Liver (tissue), 9 donors: ENCODE data around the gene CPZ. TPM values are rescaled to one million over a fixed set of nuclear protein-coding genes. Genes with fewer than 3 reads are reported as not detected.

Experiments
- DNase-seq: peaks from one replicate; pipeline ENCODE4 v3.0.0-alpha.2; 2017; ENCODE audit warnings: low spot score
- H3K27ac ChIP-seq, 2 donors: one replicate each; pipeline ENCODE4 v1.7.0; 2013; ENCODE audit warnings: inconsistent platforms in 2 of 2, low read length in 2 of 2, control low read depth in 1 of 2, low read depth in 1 of 2, mild to moderate bottlenecking in 1 of 2
- H3K27me3 ChIP-seq, 4 donors: one replicate each; pipeline versions ENCODE4 v1.6.1 to v1.7.0; 2013; ENCODE audit warnings: low read length in 3 of 4, inconsistent platforms in 1 of 4, mild to moderate bottlenecking in 1 of 4, moderate library complexity in 1 of 4; ENCODE audit not compliant: control insufficient read depth in 4 of 4, insufficient read depth in 4 of 4
- H3K36me3 ChIP-seq, 4 donors: one replicate each; pipeline versions ENCODE4 v1.6.1 to v1.7.0; 2013; ENCODE audit warnings: low read length in 3 of 4, mild to moderate bottlenecking in 3 of 4, low read depth in 1 of 4, moderate library complexity in 1 of 4; ENCODE audit not compliant: control insufficient read depth in 4 of 4, insufficient read depth in 3 of 4
- H3K4me1 ChIP-seq, 4 donors: one replicate each; pipeline versions ENCODE4 v1.6.1 to v1.7.0; 2013; ENCODE audit warnings: low read length in 3 of 4, mild to moderate bottlenecking in 3 of 4, moderate library complexity in 1 of 4; ENCODE audit not compliant: control insufficient read depth in 4 of 4, insufficient read depth in 4 of 4
- H3K4me3 ChIP-seq, 3 donors: one replicate each; pipeline versions ENCODE4 v1.6.1 to v1.7.0; 2013; ENCODE audit warnings: low read length in 3 of 3, control low read depth in 1 of 3, low read depth in 1 of 3, mild to moderate bottlenecking in 1 of 3
- H3K9ac ChIP-seq, 2 donors: one replicate each; pipeline ENCODE4 v1.7.0; 2013; ENCODE audit warnings: low read length in 2 of 2, mild to moderate bottlenecking in 2 of 2, moderate library complexity in 2 of 2, control low read depth in 1 of 2, low read depth in 1 of 2
- H3K9me3 ChIP-seq, 4 donors: one replicate each; pipeline versions ENCODE4 v1.6.1 to v1.7.0; 2013; ENCODE audit warnings: low read length in 3 of 4; ENCODE audit not compliant: control insufficient read depth in 4 of 4
- EGR1 ChIP-seq, 2 donors: IDR thresholded peaks; 2 replicates each; pipeline ENCODE4 v1.6.1; 2016 to 2018; ENCODE audit warnings: antibody characterized with exemption in 2 of 2, low read depth in 2 of 2
- FOXA1 ChIP-seq: IDR thresholded peaks from 2 replicates; pipeline ENCODE4 v1.6.1; 2016; ENCODE audit warnings: antibody characterized with exemption
- FOXA2 ChIP-seq: IDR thresholded peaks from 2 replicates; pipeline ENCODE4 v1.6.1; 2016; ENCODE audit warnings: antibody characterized with exemption
- GABPA ChIP-seq, 2 donors: IDR thresholded peaks in 1 of 2; conservative IDR thresholded peaks in 1 of 2; 2 replicates each; pipeline ENCODE4 v1.6.1; 2016; ENCODE audit warnings: antibody characterized with exemption in 2 of 2, mild to moderate bottlenecking in 1 of 2, moderate library complexity in 1 of 2
- HNF4A ChIP-seq, 2 donors: conservative IDR thresholded peaks; 2 replicates each; pipeline ENCODE4 v1.6.1; 2016; ENCODE audit warnings: antibody characterized with exemption in 2 of 2, mild to moderate bottlenecking in 2 of 2
- HNF4G ChIP-seq: IDR thresholded peaks from 2 replicates; pipeline ENCODE4 v1.6.1; 2016; ENCODE audit warnings: antibody characterized with exemption
- NR2F2 ChIP-seq: IDR thresholded peaks from 2 replicates; pipeline ENCODE4 v1.6.1; 2016; ENCODE audit warnings: antibody characterized with exemption
- RXRA ChIP-seq, 2 donors: IDR thresholded peaks; 2 replicates each; pipeline ENCODE4 v1.6.1; 2017 to 2018; ENCODE audit warnings: antibody characterized with exemption in 2 of 2, mild to moderate bottlenecking in 1 of 2
- SP1 ChIP-seq: IDR thresholded peaks from 2 replicates; pipeline ENCODE4 v1.6.1; 2018; ENCODE audit warnings: antibody characterized with exemption, mild to moderate bottlenecking
- TAF1 ChIP-seq: conservative IDR thresholded peaks from 2 replicates; pipeline ENCODE4 v1.6.1; 2016; ENCODE audit warnings: antibody characterized with exemption, mild to moderate bottlenecking
- YY1 ChIP-seq: IDR thresholded peaks from 2 replicates; pipeline ENCODE4 v1.6.1; 2016; ENCODE audit warnings: antibody characterized with exemption, mild to moderate bottlenecking
- WGBS: extraction: QIAGEN DNeasy Blood & Tissue Kit; methylation state at CpG from one replicate; pipeline ENCODE4 v1.1.7; 2013; 5-methylcytosine and 5-hydroxymethylcytosine counted together
- polyA plus RNA-seq, 2 donors: library from polyadenylated mRNA; stranded (reverse) in 1 of 2; unstranded in 1 of 2; fragments of 200-250 nt in 1 of 2; fragments of >200 nt in 1 of 2; fragmentation: Nextera tagmentation in 1 of 2; extraction: Ambion mirVana in 1 of 2; gene quantifications; one replicate each; pipeline versions ENCODE4 v1.2.1 to v1.2.3, GENCODE V29; 2013 to 2015
- total RNA-seq, 2 donors: library from RNA; depleted of rRNA; stranded (reverse); fragments of >200 nt; gene quantifications; one replicate each; pipeline ENCODE4 v1.2.3, GENCODE V29; 2014
- TF ChIP-seq, protein P1 (sequence below): fragments of 150-350 bp; IDR thresholded peaks from 2 replicates; pipeline ENCODE4 v1.5.1; 2017; ENCODE audit warnings: improper control_type of control experiment, low read depth, low read length; ENCODE audit not compliant: missing input control
- TF ChIP-seq, protein P2 (sequence below): IDR thresholded peaks from 2 replicates; pipeline ENCODE4 v1.6.1; 2016; ENCODE audit warnings: antibody characterized with exemption
- TF ChIP-seq, protein P3 (sequence below): IDR thresholded peaks from 2 replicates; pipeline ENCODE4 v1.6.1; 2016; ENCODE audit warnings: antibody characterized with exemption
- TF ChIP-seq, protein P4 (sequence below): IDR thresholded peaks from 2 replicates; pipeline ENCODE4 v1.6.1; 2016; ENCODE audit warnings: antibody characterized with exemption, mild to moderate bottlenecking
- donor health status: healthy.
- donor health status: healthy.
- donor health status: healthy.
- donor health status: healthy.
- donor health status: healthy.

The CPZ gene
- total and polyA plus RNA-seq, 4 donors: 0.51 to 1.8 (median 1.4) TPM

DNA sequence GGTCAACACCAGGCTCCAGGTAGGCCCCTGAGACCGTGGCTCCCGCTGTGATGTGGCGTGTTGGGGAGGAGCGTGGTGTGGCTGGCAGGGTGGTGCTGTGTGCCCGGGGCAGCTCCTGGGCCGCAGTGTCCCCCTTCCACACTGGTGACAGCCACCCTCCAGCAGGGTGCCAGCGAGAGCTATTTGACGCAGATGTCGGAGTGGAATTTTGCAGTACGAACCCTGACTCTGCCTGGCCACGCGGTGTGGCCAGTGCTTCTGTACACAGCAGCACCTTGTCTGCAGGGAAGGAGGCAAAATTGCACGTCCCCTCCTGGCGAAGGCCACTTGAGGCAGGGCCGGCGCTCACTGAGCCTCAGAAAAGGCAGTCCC lies 53.2 kb downstream of the CPZ start:
- H3K9me3 ChIP-seq: no peaks in the 10 kb centered on the region
- peaks cover 0 to 3% (median 0%) of the 10 kb centered on the region in 4 donors for H3K27me3 ChIP-seq
- DNase-seq: no peak
- H3K4me1 ChIP-seq: no peaks in the 10 kb centered on the region
- no peak overlapping the region for H3K9ac ChIP-seq
- H3K27ac ChIP-seq: no peak overlapping the region
- TF ChIP-seq SP1 (no peak), GABPA (IDR thresholded peaks at IDR 0.05 in 1 of 2, conservative IDR thresholded peaks at IDR 0.05 in 1 of 2) (no peak)
- TF ChIP-seq, protein P1, sequence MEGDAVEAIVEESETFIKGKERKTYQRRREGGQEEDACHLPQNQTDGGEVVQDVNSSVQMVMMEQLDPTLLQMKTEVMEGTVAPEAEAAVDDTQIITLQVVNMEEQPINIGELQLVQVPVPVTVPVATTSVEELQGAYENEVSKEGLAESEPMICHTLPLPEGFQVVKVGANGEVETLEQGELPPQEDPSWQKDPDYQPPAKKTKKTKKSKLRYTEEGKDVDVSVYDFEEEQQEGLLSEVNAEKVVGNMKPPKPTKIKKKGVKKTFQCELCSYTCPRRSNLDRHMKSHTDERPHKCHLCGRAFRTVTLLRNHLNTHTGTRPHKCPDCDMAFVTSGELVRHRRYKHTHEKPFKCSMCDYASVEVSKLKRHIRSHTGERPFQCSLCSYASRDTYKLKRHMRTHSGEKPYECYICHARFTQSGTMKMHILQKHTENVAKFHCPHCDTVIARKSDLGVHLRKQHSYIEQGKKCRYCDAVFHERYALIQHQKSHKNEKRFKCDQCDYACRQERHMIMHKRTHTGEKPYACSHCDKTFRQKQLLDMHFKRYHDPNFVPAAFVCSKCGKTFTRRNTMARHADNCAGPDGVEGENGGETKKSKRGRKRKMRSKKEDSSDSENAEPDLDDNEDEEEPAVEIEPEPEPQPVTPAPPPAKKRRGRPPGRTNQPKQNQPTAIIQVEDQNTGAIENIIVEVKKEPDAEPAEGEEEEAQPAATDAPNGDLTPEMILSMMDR: no peak
- H3K4me3 ChIP-seq: no peak overlapping the region
- WGBS: 81% methylated on average over 16 of the region's 16 CpGs
- no peaks in the 10 kb centered on the region for H3K36me3 ChIP-seq

DNA sequence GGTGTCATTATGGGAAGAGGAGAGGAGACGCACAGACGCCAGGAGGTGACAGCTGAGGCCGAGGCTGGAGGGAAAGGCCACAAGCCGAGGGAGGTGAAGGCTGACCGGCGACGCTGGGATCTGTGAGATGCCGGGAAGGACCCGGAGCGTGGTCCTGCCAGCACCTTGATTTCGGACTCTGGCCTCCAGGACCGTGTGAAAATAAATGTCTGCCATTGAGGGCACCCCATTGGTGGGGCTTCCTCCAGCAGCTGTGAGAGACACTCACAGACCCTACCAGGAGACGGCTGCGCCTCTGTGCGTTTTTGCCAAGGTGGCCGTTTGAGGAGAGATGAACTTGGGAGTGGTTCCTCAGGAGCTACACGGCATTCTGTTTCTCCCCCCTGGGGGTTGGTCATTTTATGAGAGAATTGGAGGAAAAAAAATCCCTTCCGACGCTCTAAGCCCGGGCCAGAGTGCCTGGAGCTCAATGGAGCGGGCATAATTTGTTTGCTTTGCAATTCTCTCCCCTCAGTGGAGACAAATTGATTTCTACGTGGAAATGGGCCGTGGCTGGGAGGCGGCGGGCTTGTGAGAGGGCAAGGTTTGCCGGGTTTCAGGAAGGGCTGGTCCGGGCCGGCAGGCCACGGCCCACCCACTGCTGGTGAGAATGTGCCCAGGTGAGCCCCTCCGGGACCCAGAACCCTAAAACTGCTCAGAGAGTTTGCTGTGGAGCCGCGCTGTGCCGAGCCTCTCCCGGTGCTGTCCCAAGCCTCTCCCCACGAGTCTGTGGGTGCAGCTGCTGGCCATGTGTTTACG lies 53.9 kb downstream of the CPZ start:
- Histone ChIP-seq H3K27ac (no peak overlapping the region), H3K4me1 (no peaks in the 10 kb centered on the region), H3K27me3 (peaks cover 0 to 3% (median 0%) of the 10 kb centered on the region in 4 donors), H3K9me3 (no peaks in the 10 kb centered on the region), H3K9ac (no peak overlapping the region), H3K36me3 (no peaks in the 10 kb centered on the region), H3K4me3 (no peak overlapping the region)
- WGBS: 76% methylated on average over 36 of the region's 36 CpGs
- no peak for TF ChIP-seq GABPA (IDR thresholded peaks at IDR 0.05 in 1 of 2, conservative IDR thresholded peaks at IDR 0.05 in 1 of 2)
- no peak for TF ChIP-seq RXRA (IDR thresholded peaks at IDR 0.05)
- TF ChIP-seq HNF4A (conservative IDR thresholded peaks at IDR 0.05): no peak
- no peak for TF ChIP-seq FOXA1
- no peak for TF ChIP-seq NR2F2
- TF ChIP-seq YY1: no peak
- TF ChIP-seq HNF4G: no peak
- no peak for TF ChIP-seq SP1
- no peak for DNase-seq

DNA sequence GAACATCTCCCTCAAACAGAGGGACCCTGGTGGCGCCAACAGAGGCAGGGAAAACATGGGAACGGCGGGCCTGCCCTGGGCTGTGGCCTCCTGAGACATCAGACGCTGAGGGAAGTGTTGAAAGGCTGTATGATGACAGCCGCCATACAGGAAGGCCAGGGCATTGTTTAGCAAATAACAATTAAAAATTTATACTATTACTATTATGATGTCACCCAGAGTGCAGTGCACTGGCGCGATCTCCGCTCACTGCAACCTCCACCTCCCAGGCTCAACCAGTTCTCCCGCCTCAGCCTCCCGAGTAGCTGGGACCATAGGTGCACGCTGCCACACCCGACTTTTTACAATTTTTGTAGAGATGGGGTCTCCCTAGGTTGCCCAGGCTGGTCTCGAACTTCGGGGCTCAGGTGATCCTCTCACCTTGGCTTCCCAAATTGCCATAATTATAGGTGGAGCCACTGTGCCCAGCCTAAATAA lies 54.6 kb downstream of the CPZ start:
- no peak for TF ChIP-seq GABPA (IDR thresholded peaks at IDR 0.05 in 1 of 2, conservative IDR thresholded peaks at IDR 0.05 in 1 of 2)
- TF ChIP-seq TAF1: no peak
- no peak for TF ChIP-seq FOXA2
- TF ChIP-seq, protein P1: no peak
- no peak for TF ChIP-seq YY1
- TF ChIP-seq, protein P2, sequence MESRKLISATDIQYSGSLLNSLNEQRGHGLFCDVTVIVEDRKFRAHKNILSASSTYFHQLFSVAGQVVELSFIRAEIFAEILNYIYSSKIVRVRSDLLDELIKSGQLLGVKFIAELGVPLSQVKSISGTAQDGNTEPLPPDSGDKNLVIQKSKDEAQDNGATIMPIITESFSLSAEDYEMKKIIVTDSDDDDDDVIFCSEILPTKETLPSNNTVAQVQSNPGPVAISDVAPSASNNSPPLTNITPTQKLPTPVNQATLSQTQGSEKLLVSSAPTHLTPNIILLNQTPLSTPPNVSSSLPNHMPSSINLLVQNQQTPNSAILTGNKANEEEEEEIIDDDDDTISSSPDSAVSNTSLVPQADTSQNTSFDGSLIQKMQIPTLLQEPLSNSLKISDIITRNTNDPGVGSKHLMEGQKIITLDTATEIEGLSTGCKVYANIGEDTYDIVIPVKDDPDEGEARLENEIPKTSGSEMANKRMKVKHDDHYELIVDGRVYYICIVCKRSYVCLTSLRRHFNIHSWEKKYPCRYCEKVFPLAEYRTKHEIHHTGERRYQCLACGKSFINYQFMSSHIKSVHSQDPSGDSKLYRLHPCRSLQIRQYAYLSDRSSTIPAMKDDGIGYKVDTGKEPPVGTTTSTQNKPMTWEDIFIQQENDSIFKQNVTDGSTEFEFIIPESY: no peak
- TF ChIP-seq EGR1 (IDR thresholded peaks at IDR 0.05; ENCODE audit: low read depth in 2 of 2): no peak
- TF ChIP-seq, protein P3, sequence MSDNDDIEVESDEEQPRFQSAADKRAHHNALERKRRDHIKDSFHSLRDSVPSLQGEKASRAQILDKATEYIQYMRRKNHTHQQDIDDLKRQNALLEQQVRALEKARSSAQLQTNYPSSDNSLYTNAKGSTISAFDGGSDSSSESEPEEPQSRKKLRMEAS: no peak
- TF ChIP-seq, protein P4, sequence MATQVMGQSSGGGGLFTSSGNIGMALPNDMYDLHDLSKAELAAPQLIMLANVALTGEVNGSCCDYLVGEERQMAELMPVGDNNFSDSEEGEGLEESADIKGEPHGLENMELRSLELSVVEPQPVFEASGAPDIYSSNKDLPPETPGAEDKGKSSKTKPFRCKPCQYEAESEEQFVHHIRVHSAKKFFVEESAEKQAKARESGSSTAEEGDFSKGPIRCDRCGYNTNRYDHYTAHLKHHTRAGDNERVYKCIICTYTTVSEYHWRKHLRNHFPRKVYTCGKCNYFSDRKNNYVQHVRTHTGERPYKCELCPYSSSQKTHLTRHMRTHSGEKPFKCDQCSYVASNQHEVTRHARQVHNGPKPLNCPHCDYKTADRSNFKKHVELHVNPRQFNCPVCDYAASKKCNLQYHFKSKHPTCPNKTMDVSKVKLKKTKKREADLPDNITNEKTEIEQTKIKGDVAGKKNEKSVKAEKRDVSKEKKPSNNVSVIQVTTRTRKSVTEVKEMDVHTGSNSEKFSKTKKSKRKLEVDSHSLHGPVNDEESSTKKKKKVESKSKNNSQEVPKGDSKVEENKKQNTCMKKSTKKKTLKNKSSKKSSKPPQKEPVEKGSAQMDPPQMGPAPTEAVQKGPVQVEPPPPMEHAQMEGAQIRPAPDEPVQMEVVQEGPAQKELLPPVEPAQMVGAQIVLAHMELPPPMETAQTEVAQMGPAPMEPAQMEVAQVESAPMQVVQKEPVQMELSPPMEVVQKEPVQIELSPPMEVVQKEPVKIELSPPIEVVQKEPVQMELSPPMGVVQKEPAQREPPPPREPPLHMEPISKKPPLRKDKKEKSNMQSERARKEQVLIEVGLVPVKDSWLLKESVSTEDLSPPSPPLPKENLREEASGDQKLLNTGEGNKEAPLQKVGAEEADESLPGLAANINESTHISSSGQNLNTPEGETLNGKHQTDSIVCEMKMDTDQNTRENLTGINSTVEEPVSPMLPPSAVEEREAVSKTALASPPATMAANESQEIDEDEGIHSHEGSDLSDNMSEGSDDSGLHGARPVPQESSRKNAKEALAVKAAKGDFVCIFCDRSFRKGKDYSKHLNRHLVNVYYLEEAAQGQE: no peak
- TF ChIP-seq FOXA1: no peak
- no peak for TF ChIP-seq HNF4A (conservative IDR thresholded peaks at IDR 0.05)
- WGBS: 80% methylated on average over 14 of the region's 14 CpGs
- H3K9ac ChIP-seq: no peak overlapping the region
- no peaks in the 10 kb centered on the region for H3K36me3 ChIP-seq
- H3K9me3 ChIP-seq: no peaks in the 10 kb centered on the region
- H3K27me3 ChIP-seq: peaks cover 0 to 3% (median 0%) of the 10 kb centered on the region in 4 donors
- H3K4me1 ChIP-seq: no peaks in the 10 kb centered on the region
- H3K4me3 ChIP-seq: no peak overlapping the region
- H3K27ac ChIP-seq: no peak overlapping the region
- DNase-seq: no peak
